GM19397 (cell line): ENCODE results near the gene IP6K1.

Experiments used
- ATAC-seq: cut with Tn5 transposase; IDR thresholded peaks from one replicate; pipeline ENCODE4 v1.9.1; 2021; ENCODE audit warnings: mild to moderate bottlenecking, moderate library complexity; ENCODE audit not compliant: unreplicated experiment

The IP6K1 gene

DNA sequence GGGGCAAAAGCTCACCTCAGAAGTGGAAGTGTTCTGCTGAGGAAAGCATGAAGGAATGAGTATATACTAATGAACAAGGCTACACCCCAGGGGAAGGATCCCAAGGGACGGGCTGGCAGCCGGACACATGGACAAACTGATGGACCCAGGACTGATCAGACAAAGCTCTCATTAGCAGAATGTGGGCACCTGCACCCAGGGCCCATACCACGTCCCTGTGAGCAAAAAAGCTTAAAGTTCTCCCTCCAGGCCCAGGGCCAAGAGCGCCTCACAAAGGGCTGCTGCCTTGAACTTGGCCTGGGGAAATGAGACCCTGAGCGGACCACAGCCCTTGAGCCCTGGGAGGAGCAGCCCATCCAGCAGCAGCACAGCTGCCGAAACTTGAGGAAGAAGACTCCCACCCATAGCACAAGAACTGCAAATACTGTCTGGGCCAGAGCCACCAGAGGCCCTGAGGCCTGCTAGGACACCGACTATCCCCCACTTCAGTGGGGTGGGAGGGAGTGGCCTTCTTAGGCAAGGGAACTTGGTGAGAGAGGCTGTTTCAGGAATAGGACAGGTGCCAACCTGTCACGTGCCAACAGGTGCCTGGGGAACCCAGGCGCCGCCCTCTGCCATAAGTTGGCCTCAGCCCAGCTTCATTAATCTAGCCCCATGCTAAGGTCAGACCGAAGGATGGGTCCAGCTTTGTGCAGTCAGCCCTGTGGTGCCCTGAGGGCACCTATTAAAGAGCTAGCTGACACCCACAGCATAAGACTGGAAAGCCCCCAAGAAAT lies 60.2 kb downstream of the IP6K1 start:
- ATAC-seq, result no peak

DNA sequence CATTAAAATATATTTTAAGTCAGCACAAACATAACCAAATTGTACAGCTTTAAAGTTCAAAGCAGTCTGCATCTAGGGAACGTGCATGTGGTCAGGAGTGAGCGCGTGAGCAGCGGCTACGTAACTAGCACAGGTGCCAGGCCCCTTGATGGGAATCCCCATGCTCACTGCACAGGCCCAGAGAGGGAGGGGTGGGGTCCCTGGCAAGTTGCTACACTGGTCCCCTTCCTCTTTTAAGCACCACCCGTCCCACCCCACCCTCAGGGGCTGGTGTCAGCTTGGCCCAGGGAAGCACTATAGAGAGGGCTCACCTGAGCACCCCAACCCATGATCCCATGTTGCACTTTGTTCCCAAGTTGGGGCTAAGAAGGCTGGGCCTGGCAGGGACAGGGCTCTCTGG lies 61.8 kb downstream of the IP6K1 start:
- no peak for ATAC-seq

DNA sequence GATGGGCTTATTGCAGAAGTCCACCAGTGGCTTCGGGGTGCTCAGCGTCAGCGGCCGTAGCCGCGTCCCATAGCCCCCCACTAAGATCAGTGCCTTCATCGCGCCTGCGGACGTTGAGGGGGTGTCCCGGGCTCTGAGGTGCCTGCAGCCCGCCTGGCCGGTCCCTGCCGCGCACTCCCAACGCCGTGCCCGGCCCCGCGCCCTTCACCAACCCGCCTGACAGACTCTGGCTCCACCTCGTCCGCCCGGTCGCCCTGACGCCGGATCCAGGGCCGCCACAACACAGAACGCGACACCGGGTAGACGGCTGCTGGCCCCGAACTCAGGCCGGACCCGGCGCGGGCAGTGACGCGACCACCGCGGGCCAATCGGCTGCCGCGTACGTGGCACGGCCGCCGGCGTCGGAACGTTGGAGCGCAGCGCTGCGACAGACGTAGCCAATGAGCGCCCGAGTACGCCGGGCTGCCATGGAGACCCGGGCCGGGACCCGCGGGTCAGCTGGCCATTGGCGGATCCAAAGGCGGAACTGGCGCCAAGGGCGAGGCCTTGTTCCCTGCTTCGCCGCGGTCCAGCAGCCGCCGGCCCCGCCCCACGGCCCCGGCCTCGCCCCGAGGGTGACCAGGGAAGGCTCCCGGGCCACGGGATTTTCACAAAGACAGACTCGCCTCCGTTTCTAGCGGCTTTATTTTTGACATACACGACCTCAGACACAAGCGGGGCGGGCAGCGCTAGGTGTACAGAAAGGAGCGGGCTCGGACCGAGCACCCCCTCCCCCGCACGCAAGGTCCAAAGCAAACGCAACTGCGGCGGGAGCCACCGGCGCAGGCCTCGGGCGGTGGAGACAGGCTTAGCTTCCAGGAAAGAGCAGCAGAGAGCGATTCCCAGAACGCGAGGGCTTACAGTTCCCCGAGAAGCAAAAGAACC lies 62.5 kb downstream of the IP6K1 start, which contains the start of gene GMPPB:
Gene GMPPB, minus strand, starts transcription at position 324 of the 924 bp plus-strand sequence. Its CDS starts 225 bp downstream, at position 99.
- peak; percentile 78 for ATAC-seq

DNA sequence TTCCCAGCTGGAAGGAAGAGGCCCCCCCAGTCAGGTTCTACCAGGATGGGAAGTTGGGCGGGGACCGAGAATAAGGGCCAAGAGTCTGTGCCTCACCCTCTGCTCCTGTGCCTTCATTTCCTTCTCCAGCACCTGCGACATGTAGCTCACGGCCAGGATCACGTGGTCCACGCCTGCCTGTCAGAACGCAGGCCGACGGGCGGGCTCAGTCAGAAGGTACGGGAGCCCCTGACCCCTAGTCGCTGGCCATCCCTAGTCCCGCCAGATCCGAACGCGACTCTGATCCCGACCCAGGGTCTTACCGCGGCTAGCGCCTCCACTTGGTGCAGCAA lies 63.1 kb downstream of the IP6K1 start:
- peak; percentile 1 for ATAC-seq

DNA sequence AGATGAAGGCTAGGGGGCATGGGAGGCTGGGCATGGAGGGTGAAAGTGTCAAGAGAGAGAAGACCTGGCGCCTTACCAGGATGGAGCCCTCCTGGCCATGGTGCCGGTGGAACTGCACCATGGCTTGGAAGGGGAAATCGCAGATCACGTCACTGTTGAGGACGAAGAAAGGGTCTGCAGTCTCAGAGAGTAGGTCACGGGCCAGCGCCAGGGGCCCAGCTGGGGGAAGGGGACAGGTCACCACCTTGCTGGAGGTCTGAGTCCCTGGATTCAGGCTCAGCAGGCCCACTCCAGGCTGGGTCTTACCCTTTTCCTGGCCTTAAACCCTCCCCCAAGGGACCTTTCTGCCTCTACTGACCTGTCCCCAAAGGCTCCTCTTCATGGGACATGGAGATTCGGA lies 63.4 kb downstream of the IP6K1 start:
- ATAC-seq, result no peak

DNA sequence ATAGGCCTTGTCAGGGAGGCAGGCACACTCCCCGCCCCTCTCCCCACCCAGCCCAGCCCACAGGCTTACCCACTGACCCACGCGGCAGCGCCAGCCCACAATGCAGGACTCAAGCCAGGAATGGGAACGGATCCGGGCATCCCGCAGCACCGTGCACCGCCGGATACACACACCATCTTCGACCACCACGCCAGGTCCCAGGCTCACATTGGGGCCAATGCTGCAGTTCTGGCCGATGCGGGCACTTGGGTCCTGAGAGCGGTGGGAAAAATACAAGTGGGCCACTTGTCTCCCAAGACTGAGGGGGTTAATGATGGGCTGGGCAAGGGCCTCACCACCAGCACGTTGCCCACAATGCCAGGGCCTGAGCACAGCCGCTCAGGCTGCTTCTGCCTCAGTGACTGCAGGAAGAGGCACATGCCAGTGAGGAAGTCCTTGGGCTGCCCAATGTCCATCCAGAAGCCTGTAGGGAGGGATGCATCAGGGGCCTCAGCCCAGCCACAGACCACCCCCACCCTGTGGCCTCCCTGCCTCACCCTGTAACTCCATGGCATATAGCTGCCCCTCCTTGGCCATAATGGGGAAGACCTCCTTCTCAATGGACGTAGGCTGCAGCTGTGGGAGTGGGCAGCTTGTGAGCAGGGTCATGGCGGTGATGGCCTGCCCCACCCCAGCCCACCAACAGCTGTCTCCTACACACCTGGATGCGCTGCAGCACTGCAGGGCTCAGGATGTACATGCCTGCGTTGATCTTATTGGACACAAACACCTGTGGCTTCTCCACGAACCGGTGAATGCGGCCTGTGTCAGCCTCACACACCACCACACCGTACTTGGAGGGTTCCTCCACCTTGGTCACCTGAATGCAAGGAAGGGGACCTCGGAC lies 64.2 kb downstream of the IP6K1 start:
- no peak for ATAC-seq

DNA sequence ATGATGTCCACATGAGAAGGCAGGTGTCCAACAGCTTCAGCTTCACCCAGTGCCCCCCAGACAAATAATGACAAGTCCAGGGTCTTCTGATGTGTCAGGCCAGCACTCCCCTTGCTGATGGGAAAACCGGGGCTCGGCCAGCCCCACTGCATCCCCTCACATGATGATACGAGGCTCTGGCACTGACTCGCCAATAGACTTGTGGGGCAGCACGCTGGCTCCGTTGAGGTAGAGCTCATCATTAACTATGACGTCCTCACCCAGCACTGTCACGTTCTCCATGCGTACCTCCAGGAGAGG lies 64.8 kb downstream of the IP6K1 start:
- ATAC-seq, result no peak

DNA sequence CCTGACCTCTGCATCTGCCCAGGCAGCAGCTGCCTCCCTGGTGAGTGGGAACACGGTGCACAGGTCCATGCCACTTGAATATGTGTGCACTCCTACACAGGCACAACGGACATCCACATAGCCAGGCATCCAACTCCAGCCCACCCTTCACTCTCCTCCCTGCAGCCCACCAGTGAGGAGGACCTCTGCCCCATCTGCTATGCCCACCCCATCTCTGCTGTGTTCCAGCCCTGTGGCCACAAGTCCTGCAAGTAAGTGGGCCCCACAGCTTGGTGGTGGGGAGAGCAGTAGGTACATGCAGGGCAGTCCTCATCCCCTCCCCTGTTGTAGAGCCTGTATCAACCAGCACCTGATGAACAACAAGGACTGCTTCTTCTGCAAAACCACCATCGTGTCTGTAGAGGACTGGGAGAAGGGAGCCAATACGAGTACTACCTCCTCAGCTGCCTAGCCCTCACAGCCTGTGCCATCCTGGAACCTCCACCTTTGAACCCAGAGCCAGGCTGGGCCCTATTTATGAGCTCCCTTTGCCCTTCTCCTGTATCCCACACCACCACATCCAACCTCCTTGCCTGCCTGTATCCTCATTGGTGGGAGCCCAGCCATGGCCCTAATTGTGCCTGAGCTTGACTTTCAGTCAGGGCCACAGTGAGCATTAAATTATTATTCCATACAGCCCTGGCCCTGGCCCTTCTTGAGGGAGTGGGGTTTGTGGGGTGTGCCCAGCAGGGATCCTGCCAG lies 65.3 kb downstream of the IP6K1 start:
- ATAC-seq, result no peak

DNA sequence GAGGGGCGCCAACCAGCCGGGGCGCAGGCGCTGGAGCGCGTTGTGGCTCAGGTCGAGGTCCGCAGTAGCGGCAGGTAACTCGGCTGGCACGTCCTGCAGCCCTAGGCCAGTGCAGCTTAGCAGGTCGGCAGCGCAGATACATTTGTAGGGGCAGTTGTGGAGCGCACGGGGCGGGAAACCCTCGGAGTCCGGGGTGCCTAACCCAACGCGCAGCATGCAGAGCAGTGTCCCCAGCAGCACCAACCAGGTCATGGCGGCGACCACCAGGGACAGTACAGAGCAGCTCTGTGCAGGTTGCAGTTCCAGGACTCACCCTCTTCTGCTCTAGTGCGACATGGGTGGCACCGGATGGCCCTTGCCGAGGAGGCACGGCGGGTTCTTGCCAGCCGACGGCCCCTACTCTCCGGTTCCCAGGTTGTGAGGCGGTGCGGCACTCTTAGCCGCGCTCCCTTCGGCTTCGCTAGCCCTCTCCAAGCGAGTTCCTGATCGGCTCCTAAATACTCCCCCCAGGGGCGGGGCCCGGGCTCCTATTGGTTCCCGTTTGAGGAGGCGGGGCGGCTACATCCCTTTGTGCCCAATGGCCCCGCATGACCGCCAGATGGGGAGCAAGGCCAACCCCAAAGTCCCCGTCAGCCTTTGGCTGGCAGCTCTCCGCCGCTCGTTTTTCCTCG lies 67.0 kb downstream of the IP6K1 start, which contains the start of gene AMIGO3:
Gene AMIGO3, minus strand, starts transcription at position 471 of the 671 bp plus-strand sequence. Its CDS starts 219 bp downstream, at position 252.
- ATAC-seq, result peak; percentile 33

DNA sequence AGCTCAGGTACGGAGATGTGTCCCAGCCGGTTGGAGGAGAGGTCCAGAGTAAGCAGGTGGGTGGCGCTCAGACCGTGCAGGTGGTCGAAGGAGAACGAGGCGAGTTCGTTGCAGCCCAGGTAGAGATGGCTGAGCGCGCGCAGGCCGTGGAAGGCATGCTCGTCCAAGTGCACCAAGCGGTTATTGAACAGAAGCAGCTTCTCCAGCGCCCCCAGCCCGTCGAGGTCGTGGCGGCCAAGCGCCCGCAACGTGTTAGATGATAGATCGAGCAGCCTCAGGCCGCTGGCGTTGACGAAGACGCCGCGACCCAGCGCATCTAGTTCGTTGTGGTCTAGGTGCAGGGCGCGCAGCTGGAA lies 67.5 kb downstream of the IP6K1 start:
- no peak for ATAC-seq

DNA sequence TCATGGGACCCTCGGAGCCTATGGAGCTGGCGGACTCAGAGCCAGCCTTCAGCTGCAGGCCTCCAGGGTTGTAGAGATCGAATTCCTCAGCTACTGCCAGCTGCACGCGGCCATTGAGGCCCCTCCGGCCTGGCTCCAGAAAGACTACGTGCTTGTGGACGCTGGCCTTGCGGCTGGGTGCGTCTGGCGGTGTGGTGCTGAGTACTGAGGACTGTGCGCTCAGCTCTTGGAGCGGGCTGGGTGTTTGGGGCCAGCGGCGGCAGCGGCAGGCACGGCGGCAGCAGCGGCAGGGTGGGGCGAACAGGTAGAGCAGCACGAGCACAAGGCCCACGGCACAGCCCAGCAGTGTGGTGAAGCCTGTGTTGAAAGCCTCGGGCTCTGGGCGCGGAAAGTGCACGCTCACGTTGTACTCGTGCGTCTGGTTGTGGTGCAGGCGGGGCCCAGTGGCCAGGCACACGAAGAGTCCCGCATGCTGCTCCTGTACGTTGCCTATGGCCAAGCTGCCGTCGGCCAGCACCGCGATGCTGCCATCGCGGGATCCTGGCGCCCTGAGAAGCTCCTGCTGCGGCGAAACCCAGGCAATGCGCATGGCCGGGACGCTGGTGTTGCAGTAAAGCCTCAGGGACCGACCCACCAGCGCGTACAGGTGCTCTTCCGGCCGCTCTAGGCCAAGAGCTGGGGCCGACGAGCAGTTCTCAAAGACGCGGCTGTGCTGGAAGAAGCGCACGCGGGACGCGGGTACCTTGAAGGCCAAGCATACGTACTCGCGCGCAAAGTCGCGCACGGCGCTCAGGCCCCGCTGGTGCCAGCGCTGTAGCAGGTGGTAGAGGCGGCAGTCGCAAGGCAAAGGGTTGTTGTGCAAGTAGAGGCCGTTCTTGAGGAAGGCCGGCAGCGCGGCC lies 68.1 kb downstream of the IP6K1 start:
- no peak for ATAC-seq

DNA sequence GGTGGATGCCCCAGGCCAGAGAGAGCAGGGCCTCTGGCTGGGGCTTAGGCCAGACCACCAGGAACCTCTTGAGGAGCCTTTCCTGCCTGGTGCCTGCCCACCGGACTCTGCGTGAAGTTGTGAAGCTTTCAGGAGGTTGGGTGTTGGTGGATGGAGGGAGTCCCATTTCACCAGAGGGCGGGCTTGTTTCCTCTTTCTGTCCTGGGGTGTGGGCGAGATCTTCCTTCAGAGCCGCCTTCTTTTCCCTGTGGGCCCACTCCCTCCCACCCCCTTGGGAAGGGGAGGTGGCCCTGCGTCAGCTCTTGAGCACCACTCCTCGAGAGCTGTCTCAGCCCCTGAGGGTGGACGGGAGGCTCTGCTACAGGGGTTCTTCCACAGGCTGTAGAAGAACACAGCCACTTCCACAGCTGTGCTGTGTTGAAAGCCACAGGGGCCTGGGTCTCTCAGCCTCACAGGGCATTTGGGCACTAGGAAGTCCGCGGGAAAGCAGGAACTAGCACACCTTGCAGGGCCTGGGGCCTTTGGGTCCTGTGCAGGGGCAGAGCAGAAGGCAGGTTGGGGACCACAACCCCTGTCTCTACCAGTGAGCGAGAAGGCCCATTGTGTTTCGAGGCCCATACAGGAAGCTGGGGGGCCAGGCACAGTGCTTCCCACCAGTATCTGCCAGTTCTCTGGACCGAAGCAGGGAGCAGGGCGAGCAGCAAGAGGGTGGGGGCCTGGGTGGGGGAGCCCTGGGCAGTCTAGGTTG lies 69.0 kb downstream of the IP6K1 start:
- no peak for ATAC-seq

DNA sequence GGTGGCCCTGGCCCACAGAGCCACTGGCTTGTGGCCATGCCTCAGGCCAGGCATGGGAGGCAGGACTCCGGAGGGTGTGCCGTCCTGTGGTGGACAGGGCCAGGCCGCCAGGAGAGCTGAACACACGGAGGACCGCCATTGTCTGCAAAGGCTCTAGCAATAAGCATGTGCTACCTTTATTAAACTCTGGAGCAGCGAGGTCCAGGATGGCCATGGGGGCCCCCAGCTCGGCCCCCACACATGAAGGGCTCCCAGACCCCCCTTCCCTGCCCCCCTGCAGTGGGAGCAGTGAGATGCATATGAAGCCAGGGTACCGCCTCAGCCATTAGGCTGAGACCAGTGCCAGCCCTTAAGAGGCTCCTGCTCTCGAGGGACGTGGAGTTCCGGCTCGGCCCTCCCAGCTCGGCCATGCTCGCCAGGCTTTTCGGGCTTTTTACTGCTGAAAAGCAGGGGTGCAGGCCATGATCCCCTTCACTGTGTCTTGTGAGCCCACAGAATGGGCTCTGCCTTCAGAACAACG lies 69.6 kb downstream of the IP6K1 start:
- ATAC-seq, result no peak

DNA sequence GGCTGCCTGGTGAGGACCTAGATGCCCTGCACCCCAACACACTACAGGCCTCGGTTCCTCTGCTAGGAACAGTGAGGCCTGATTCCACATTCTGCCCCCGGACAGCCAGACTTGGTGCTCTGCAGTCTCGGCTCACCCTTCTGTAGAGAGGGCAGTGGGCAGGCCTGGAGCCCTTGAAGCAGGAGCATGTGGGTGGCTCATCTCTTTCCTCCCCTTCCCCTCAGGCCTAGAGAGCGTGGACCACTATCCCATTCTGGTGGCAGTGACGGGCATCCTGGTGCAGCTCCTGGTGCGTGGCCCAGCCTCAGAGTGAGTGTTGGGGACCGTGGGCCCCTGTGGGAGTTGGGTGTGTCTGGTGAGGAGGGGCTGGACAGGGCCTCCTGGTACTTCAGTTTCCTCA lies 70.2 kb downstream of the IP6K1 start:
- no peak for ATAC-seq

DNA sequence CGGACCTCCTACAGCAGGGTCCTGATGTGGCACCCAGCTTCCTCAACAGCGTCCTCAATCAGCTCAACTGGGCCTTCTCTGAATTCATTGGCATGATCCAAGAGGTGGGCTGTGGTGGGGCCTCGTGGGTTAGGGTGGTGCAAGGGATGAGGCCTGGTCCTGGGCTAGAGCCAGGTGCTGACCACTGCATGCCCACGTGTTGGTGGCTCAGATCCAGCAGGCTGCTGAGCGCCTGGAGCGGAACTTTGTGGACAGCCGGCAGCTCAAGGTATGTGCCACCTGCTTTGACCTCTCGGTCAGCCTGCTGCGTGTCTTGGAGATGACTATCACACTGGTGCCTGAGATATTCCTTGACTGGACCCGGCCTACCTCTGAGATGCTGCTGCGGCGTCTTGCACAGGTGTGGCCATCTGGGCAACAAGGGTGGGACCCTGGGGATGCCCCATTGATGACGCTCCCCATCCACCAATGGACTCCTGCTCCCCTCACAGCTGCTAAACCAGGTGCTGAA lies 70.7 kb downstream of the IP6K1 start:
- ATAC-seq, result no peak

DNA sequence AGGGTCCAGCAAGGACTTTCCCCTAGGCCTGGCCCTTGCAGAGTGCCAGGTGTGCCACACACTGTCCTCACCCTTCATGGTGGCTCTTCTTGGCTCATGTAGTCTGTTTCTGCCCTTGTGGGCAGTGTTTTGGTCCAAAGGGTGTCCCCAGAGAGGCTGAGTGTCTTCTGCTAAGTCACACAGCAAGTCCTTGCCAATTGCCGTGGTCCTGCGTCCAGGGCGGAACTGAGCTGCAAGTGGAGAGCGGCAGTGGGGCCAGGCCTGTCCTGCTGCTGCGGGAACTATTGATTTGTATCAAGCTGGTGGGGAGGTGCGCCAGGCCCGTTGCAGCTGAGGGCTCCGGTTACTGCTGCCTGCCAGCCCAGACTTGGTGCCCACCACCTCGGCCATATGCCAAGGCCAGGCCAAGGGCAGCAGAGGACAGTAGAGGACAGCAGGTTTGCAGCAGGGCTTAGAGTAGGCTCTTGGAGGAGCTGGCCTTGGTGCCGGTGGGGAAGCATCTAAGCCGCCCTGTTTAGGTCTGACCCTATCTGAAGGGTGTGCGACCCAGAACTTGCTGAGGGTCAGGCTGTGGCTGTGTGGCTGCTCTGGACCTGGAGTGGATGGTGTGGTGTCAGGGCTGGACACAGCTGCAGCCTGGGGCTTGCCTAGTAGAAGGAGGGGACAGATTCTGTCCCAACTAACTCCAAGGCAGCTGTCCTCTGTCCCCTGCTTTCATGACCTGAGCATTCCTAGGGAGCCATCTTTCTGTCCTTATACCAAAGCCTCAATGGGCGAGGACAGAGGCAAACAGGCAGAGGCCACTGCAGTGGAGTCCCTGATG lies 71.4 kb downstream of the IP6K1 start:
- no peak for ATAC-seq
